ENCODE measurements around the gene PALS2.

The PALS2 gene

GRCh38 chr7:24608504-24608903 lies 35.3 kb downstream of the PALS2 start:
- no peaks in the 10 kb centered on the region for H3K4me1 Mint-ChIP-seq
- H3K27ac Mint-ChIP-seq: no peak overlapping the region
- no peak overlapping the region for H3K4me3 Mint-ChIP-seq
- DNase-seq: no peak
- no peaks in the 10 kb centered on the region for H3K9me3 Mint-ChIP-seq
- no peaks in the 10 kb centered on the region for H3K27me3 Mint-ChIP-seq
- peaks cover 2% of the 10 kb centered on the region for H3K36me3 Mint-ChIP-seq
- CTCF ChIA-PET: no interaction called here

GRCh38 chr7:24609059-24609458 lies 35.8 kb downstream of the PALS2 start:
- H3K36me3 Mint-ChIP-seq: peaks cover 2% of the 10 kb centered on the region
- H3K4me3 Mint-ChIP-seq: no peak overlapping the region
- CTCF ChIA-PET: no interaction called here
- DNase-seq: no peak
- H3K27me3 Mint-ChIP-seq: no peaks in the 10 kb centered on the region
- no peaks in the 10 kb centered on the region for H3K4me1 Mint-ChIP-seq
- no peak overlapping the region for H3K27ac Mint-ChIP-seq
- no peaks in the 10 kb centered on the region for H3K9me3 Mint-ChIP-seq

GRCh38 chr7:24609570-24609969 lies 36.3 kb downstream of the PALS2 start:
- CTCF ChIA-PET: no interaction called here
- Mint-ChIP-seq H3K27me3 (no peaks in the 10 kb centered on the region), H3K4me3 (no peak overlapping the region), H3K9me3 (no peaks in the 10 kb centered on the region), H3K4me1 (no peaks in the 10 kb centered on the region), H3K27ac (no peak overlapping the region), H3K36me3 (peaks cover 2% of the 10 kb centered on the region)
- DNase-seq: no peak

- CTCF ChIA-PET: interaction anchor here (0.6 kb wide), 1 partner anchor 1690 kb away, joined by 3 read pairs; no protein-coding TSS in a partner anchor
- no peak overlapping the region for H3K27ac Mint-ChIP-seq
- H3K36me3 Mint-ChIP-seq: peaks cover 2% of the 10 kb centered on the region
- H3K4me3 Mint-ChIP-seq: no peak overlapping the region
- H3K27me3 Mint-ChIP-seq: no peaks in the 10 kb centered on the region
- no peak for DNase-seq
- peaks cover 2% of the 10 kb centered on the region for H3K9me3 Mint-ChIP-seq
- no peaks in the 10 kb centered on the region for H3K4me1 Mint-ChIP-seq
Measured at GRCh38 chr7:24611130-24611529, 37.9 kb downstream of the PALS2 start.

- Mint-ChIP-seq H3K27ac (no peak overlapping the region), H3K9me3 (peaks cover 14% of the 10 kb centered on the region), H3K36me3 (peaks cover 2% of the 10 kb centered on the region), H3K27me3 (no peaks in the 10 kb centered on the region), H3K4me3 (no peak overlapping the region), H3K4me1 (no peaks in the 10 kb centered on the region)
- no peak for DNase-seq
- CTCF ChIA-PET: interaction anchor here (1.0 kb wide), 1 partner anchor 9 kb away, joined by 3 read pairs; no protein-coding TSS in a partner anchor
Measured at GRCh38 chr7:24617957-24618616, 44.8 kb downstream of the PALS2 start.

GRCh38 chr7:24619978-24620377 lies 46.7 kb downstream of the PALS2 start:
- Mint-ChIP-seq H3K4me3 (no peak overlapping the region), H3K27ac (no peak overlapping the region), H3K27me3 (no peaks in the 10 kb centered on the region), H3K36me3 (peaks cover 2% of the 10 kb centered on the region), H3K9me3 (peaks cover 14% of the 10 kb centered on the region), H3K4me1 (no peaks in the 10 kb centered on the region)
- CTCF ChIA-PET: no interaction called here
- DNase-seq: no peak

- DNase-seq: no peak
- H3K4me1 Mint-ChIP-seq: no peaks in the 10 kb centered on the region
- H3K27me3 Mint-ChIP-seq: no peaks in the 10 kb centered on the region
- CTCF ChIA-PET: no interaction called here
- H3K36me3 Mint-ChIP-seq: peaks cover 8% of the 10 kb centered on the region
- H3K9me3 Mint-ChIP-seq: peaks cover 16% of the 10 kb centered on the region
- H3K4me3 Mint-ChIP-seq: no peak overlapping the region
- no peak overlapping the region for H3K27ac Mint-ChIP-seq
Measured at GRCh38 chr7:24622646-24623182, 49.5 kb downstream of the PALS2 start.
